Chondrocyte (in vitro differentiated cells): ENCODE data around the gene L3MBTL1. TPM values are rescaled to one million over a fixed set of nuclear protein-coding genes. Genes with fewer than 3 reads are reported as not detected.

Experiments used
- DNase-seq: peaks from one replicate; pipeline ENCODE4 v3.0.0; 2021; ENCODE audit warnings: mixed read lengths, low spot score
- H3K27ac Mint-ChIP-seq: one replicate; pipeline ENCODE4 v1.8.0; 2021; ENCODE audit warnings: mild to moderate bottlenecking, moderate library complexity, mixed read lengths; ENCODE audit not compliant: unreplicated experiment
- H3K27me3 Mint-ChIP-seq: 2 replicates; pipeline ENCODE4 v1.8.0; 2021; ENCODE audit warnings: low read depth, mixed read lengths
- H3K36me3 Mint-ChIP-seq: 2 replicates; pipeline ENCODE4 v1.8.0; 2021; ENCODE audit warnings: low read depth, mixed read lengths
- H3K4me1 Mint-ChIP-seq: 2 replicates; pipeline ENCODE4 v1.8.0; 2021; ENCODE audit warnings: low read depth, mild to moderate bottlenecking, mixed read lengths
- H3K4me3 Mint-ChIP-seq: one replicate; pipeline ENCODE4 v1.8.0; 2021; ENCODE audit warnings: mild to moderate bottlenecking, moderate library complexity, mixed read lengths; ENCODE audit not compliant: unreplicated experiment
- H3K9me3 Mint-ChIP-seq: 2 replicates; pipeline ENCODE4 v1.8.0; 2021; ENCODE audit warnings: low read depth, mixed read lengths
- total RNA-seq: library from RNA; stranded (reverse); gene quantifications from 3 replicates; pipeline ENCODE4 v1.2.1, GENCODE V29; 2021
- TF ChIP-seq, protein P1 (sequence below): fragments of 200-600 bp; sonication (generic); IDR thresholded peaks from 2 replicates; pipeline ENCODE4 v1.5.0; 2021; ENCODE audit warnings: antibody characterized with exemption, mild to moderate bottlenecking, moderate library complexity

The L3MBTL1 gene
- total RNA-seq, 1 donor from 2014 or later: 11.2 TPM

DNA sequence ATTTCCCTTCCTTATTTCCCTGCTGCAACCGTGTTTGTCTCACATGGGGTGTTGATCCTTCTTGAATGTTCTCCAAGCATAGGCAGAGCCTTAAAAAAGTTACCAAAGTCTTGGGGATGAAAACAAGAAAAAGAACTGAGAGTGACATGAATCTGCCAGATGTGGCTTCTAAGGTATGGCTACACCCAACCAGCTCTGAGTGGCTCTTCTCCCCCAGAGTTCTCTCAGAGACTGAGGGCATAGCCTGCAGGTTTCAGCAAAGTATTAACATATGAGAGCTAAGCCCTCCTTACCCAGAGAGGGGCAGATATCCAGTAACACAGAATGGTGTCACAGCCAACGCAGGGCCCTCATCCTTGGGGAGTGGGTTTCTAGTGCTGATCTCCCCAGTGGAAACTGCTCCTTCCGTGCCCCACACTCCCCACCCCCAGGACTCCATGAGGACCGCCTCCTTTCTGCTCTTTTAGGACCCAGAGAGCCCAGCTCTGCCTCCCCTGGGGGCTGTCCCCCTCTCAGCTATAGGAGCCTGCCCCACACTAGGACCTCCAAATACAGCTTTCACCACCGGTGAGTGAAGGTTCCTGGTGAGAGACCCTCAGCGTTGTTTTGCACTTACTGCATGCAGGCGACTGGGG, 28.0 kb downstream of the L3MBTL1 start:
- Mint-ChIP-seq H3K4me3 (no peak overlapping the region), H3K27me3 (no peaks in the 10 kb centered on the region), H3K27ac (no peak overlapping the region), H3K9me3 (no peaks in the 10 kb centered on the region), H3K4me1 (no peaks in the 10 kb centered on the region), H3K36me3 (peaks cover 4% of the 10 kb centered on the region)
- no peak for DNase-seq
- TF ChIP-seq, protein P1, sequence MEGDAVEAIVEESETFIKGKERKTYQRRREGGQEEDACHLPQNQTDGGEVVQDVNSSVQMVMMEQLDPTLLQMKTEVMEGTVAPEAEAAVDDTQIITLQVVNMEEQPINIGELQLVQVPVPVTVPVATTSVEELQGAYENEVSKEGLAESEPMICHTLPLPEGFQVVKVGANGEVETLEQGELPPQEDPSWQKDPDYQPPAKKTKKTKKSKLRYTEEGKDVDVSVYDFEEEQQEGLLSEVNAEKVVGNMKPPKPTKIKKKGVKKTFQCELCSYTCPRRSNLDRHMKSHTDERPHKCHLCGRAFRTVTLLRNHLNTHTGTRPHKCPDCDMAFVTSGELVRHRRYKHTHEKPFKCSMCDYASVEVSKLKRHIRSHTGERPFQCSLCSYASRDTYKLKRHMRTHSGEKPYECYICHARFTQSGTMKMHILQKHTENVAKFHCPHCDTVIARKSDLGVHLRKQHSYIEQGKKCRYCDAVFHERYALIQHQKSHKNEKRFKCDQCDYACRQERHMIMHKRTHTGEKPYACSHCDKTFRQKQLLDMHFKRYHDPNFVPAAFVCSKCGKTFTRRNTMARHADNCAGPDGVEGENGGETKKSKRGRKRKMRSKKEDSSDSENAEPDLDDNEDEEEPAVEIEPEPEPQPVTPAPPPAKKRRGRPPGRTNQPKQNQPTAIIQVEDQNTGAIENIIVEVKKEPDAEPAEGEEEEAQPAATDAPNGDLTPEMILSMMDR: no peak

DNA sequence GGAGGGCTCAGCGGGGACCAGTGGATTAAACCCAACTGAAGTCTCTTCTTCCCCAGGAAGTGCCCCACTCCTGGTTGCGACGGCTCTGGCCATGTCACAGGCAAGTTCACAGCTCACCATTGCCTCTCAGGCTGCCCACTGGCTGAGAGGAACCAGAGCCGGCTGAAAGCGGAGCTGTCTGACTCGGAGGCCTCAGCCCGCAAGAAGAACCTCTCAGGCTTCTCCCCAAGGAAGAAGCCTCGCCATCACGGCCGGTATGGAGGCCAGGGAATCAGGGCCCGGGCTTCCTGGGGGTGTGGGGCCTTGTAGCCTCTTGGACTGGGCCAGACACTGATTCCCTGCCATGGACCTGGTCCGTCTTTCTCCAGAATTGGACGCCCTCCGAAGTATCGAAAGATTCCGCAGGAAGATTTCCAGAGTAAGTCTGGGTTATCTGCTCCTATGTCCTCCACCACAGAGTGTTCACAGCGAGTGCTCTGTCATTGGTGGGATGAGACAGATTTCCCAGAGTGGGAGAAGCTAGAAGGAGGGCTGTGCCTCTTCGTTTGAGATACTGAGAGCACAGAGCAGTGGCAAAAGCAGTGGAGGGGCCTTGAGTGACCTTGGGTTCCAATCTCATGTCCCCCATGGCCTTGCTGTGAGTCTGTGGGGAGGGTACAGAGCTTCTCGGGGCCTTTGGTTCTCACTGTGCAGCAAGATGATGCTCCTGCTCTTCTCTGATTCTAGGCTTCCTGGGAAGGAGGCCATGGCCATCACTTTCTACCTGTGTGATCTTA, 28.7 kb downstream of the L3MBTL1 start:
- Mint-ChIP-seq H3K4me1 (no peaks in the 10 kb centered on the region), H3K27me3 (no peaks in the 10 kb centered on the region), H3K36me3 (peaks cover 4% of the 10 kb centered on the region), H3K9me3 (no peaks in the 10 kb centered on the region), H3K27ac (no peak overlapping the region), H3K4me3 (no peak overlapping the region)
- TF ChIP-seq, protein P1: no peak
- no peak for DNase-seq

DNA sequence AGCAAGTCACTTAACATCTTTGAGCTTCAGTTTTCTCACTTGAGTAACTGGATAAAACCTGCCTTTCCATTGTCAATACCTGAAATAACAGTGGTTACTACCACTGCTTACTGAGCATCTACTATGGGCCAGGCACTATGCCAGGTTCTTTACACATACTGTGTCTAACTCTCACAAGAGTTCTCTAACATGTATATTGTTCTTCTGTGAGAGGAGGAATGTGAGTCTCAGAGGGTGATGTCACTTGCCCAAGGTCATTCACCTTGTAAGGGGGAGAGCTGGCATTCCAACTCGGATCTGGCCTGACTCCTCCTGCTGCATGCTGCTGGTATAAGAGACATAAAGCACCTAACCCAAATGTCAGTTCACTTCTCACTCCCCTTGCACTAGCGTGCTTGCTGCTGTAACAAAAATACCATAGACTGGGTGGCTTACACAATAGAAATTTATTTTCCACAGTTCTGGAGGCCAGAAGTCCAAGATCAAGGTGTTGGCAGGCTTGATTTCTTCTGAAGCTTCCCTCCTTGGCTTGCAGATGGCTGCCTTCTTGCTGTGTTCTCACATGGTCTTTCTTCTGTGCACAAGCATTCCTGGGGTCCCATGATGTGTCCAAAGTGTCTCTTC, 29.4 kb downstream of the L3MBTL1 start:
- H3K27ac Mint-ChIP-seq: no peak overlapping the region
- H3K36me3 Mint-ChIP-seq: peaks cover 4% of the 10 kb centered on the region
- DNase-seq: no peak
- no peaks in the 10 kb centered on the region for H3K4me1 Mint-ChIP-seq
- H3K9me3 Mint-ChIP-seq: no peaks in the 10 kb centered on the region
- TF ChIP-seq, protein P1: no peak
- H3K27me3 Mint-ChIP-seq: no peaks in the 10 kb centered on the region
- no peak overlapping the region for H3K4me3 Mint-ChIP-seq

DNA sequence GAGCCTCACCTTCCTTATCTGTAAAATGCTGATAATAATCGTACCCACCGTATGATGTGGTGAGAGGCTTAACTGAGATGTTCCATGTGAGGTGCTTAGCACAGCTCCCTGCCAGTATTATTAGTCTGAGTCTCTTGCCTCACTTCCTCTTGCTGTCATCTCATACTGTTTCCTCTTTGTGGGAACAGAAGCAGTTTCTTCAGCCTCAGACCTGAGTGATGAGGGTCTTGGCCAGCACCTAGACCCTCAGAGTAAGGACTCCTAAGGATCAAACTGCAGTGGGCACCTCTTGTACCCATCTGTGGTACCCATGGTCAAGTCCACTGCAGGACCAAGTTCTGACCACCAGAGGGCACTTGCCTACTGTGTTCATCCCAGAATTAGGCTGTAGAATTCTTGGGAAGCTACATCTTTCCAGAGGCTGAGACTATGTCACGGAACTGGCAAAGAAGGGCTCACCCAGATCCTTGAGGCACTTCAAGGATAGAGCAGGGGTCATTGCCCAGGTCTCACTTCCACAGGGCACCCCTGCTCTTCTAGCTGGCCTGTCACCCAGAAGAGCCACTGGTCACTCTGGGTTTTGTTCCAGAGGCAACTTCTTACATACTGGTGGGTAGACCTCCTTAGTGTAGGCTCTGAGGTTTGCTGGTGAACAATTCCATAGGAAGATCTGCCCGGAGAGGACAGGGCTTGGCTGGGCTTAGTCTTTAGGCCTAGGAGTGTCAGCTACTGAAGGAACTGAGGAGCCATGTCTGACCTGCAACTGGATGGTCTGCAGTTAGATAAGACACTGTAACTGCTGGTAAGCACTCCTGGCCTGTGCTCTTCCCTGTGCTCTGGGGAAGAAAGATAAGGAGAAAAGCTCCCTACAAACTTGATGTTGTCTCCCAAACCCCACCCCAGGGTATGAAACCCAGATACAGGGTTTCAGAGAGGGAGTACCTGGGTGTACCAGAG, 30.7 kb downstream of the L3MBTL1 start:
- Mint-ChIP-seq H3K36me3 (peaks cover 6% of the 10 kb centered on the region), H3K4me1 (no peaks in the 10 kb centered on the region), H3K4me3 (no peak overlapping the region), H3K9me3 (no peaks in the 10 kb centered on the region), H3K27me3 (no peaks in the 10 kb centered on the region), H3K27ac (no peak overlapping the region)
- DNase-seq: no peak
- TF ChIP-seq, protein P1: peak; percentile 98
